Colonic mucosa (tissue), 4 donors: ENCODE data around the gene IGF2. TPM values are rescaled to one million over a fixed set of nuclear protein-coding genes. Genes with fewer than 3 reads are reported as not detected.

Experiments
- DNase-seq: peaks from one replicate; pipeline ENCODE4 v3.0.0-alpha.2; 2020
- H3K27ac ChIP-seq: fragments of 200-600 bp; one replicate; pipeline ENCODE4 v1.8.0; 2021
- H3K27me3 ChIP-seq: fragments of 200-600 bp; one replicate; pipeline ENCODE4 v1.8.0; 2021
- H3K36me3 ChIP-seq: fragments of 200-600 bp; one replicate; pipeline ENCODE4 v1.8.0; 2021
- H3K4me1 ChIP-seq: fragments of 200-600 bp; one replicate; pipeline ENCODE4 v1.8.0; 2021; ENCODE audit warnings: mild to moderate bottlenecking
- H3K4me3 ChIP-seq: fragments of 200-600 bp; one replicate; pipeline ENCODE4 v1.8.0; 2021
- H3K9ac ChIP-seq, 2 donors: one replicate each; pipeline ENCODE4 v1.7.0; 2013; ENCODE audit warnings: control low read depth in 2 of 2, low read depth in 2 of 2, low read length in 2 of 2
- H3K9me3 ChIP-seq: fragments of 200-600 bp; one replicate; pipeline ENCODE4 v1.8.0; 2021
- intact Hi-C: fragments of 100-400 bp; cut with DNase I; formaldehyde crosslinking; loops from one replicate; pipeline ENCODE4 v1.14.1; 2022
- total RNA-seq, 2 donors: library from RNA; stranded (reverse); fragmentation: NEBNext Ultra II Directional in 1 of 2; extraction: Animal tissue kit (Norgen Biotek cat#: 25700) in 1 of 2; gene quantifications; one replicate each; pipeline ENCODE4 v1.2.1, GENCODE V29; 2021
- TF ChIP-seq, protein P1 (sequence below): fragments of 200-600 bp; IDR thresholded peaks from one replicate; pipeline ENCODE4 v1.8.0; 2022; ENCODE audit warnings: antibody characterized with exemption, mild to moderate bottlenecking
- donor health status: healthy.
- donor health status: DM: no; HTN: no; CAD: no.
- donor health status: DM: no; HTN: no; CAD: no.

Gene IGF2
- total RNA-seq, 2 donors from 2014 or later = 4.1 to 9.2 TPM

DNA sequence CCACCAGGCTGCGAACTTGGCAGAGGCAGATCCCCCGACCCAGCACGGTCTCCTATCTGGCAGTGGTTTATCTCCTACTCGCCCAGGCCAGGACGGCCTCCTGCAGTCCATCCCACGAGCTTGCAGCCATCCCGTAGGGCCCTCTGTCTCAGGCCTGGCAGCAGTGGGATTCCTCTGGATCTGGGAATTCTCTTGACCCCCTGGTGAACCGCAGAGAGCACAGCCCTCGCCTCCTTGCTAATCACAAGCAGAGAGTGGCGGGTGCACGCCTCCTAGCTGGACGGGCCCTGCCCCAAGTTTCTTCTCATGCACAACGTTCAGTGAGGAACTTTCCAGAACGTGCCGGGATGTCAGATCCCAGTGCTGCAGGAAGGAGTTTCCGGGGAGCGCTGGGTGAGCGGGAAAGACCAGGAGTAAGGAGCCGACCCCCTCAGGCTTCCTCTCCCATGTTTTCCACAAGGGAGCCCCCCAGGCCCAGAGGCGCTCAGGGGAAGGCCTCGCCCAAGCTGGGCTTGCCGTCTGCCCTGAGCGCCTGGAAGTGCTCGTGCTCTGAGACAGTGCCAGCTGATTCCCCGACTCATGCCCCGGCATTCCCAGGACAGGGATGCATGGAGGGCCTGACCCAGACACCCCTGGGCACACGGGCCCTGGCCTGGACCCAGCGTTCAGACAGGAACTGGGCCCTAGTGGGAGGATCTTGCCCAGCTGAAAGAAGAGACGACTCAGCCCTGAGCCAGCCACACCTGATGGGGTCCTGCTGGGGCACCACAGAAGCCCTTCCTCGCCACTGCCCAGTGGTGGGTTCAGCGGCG lies 24.6 kb downstream of the IGF2 start:
- H3K36me3 ChIP-seq = no peaks in the 10 kb centered on the region

DNA sequence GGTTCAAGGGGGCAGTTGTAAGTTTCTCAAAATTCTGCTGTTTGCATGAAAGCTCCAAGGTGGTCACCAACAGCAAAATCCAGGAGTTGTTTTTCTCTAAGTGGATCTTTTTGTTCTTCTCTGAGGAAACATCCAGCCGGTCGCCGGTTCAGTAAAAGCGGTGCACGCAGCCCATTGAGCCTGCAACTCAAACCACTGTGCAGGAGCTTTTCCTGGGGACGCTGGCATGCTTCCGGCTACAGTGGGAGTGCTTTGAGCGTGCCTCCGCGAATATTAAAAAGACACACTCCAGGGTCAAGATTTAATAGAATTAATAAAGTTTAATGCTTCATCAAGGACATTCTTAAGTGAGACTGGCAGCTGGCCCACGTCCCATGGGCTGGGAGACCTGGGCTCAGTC lies 25.4 kb downstream of the IGF2 start:
- H3K36me3 ChIP-seq = no peaks in the 10 kb centered on the region
- H3K27ac ChIP-seq = no peak overlapping the region
- no peaks in the 10 kb centered on the region for H3K4me1 ChIP-seq
- H3K9me3 ChIP-seq = no peaks in the 10 kb centered on the region
- no peak overlapping the region for H3K4me3 ChIP-seq
- no peak overlapping the region for H3K9ac ChIP-seq
- TF ChIP-seq, protein P1, sequence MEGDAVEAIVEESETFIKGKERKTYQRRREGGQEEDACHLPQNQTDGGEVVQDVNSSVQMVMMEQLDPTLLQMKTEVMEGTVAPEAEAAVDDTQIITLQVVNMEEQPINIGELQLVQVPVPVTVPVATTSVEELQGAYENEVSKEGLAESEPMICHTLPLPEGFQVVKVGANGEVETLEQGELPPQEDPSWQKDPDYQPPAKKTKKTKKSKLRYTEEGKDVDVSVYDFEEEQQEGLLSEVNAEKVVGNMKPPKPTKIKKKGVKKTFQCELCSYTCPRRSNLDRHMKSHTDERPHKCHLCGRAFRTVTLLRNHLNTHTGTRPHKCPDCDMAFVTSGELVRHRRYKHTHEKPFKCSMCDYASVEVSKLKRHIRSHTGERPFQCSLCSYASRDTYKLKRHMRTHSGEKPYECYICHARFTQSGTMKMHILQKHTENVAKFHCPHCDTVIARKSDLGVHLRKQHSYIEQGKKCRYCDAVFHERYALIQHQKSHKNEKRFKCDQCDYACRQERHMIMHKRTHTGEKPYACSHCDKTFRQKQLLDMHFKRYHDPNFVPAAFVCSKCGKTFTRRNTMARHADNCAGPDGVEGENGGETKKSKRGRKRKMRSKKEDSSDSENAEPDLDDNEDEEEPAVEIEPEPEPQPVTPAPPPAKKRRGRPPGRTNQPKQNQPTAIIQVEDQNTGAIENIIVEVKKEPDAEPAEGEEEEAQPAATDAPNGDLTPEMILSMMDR = no peak
- H3K27me3 ChIP-seq = no peaks in the 10 kb centered on the region
- intact Hi-C loops = no loop called here
- DNase-seq = no peak

More for the DNA sequence above, 24.6 kb downstream of the IGF2 start:
- no peaks in the 10 kb centered on the region for H3K27me3 ChIP-seq
- TF ChIP-seq, protein P1 = no peak
- no peak overlapping the region for H3K9ac ChIP-seq
- H3K4me3 ChIP-seq = no peak overlapping the region
- no peaks in the 10 kb centered on the region for H3K4me1 ChIP-seq
- H3K27ac ChIP-seq = no peak overlapping the region
- intact Hi-C loops = no loop called here
- no peak for DNase-seq
- H3K9me3 ChIP-seq = no peaks in the 10 kb centered on the region

DNA sequence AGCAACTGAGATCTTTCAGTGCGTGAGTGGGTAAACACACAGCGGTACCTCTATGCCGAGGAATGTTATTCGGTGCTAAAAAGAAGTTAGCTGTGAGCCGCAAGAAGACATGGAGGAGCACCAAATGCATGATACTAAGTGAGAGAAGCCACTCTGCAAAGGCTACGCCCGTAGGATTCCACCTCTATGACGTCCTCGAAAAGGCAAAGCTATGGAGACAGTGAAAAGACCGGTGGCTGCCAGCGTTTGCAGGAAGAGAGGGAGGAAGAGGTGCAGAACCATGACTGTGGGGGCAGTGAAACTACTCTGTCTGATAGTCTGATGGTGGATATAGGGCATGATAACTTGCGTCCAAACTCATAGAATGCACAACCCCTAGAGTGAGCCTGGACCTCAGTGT lies 28.7 kb downstream of the IGF2 start:
- Histone ChIP-seq H3K4me1 (no peaks in the 10 kb centered on the region), H3K27ac (no peak overlapping the region), H3K27me3 (no peaks in the 10 kb centered on the region), H3K4me3 (no peak overlapping the region), H3K9ac (no peak overlapping the region), H3K9me3 (no peaks in the 10 kb centered on the region), H3K36me3 (no peaks in the 10 kb centered on the region)
- TF ChIP-seq, protein P1 = no peak
- no peak for DNase-seq
- intact Hi-C loops = no loop called here

DNA sequence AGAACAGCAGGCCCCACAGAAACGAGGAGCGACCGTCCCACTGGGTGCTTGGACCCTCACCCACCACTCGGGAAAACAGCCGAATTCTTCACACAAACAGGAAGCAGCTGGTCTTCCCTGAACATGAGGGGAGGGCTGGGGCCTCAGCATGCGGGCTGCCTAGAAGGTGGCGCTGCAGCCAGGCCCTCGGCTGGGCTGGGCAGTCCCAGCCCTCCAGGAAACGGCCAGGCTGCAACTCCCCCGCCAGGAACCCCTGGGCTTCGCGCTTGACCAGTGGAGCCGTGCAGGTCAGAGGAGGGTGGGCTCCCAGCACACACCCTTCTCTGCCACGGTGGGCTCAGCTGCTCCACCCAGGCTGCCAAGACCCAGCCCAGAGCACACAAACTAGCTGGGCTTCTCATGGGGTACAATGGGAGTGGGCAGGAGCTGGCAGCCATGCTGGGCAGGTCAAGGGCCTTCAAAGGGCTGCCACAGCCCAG lies 29.6 kb downstream of the IGF2 start:
- Histone ChIP-seq H3K9me3 (no peaks in the 10 kb centered on the region), H3K4me3 (no peak overlapping the region), H3K4me1 (no peaks in the 10 kb centered on the region), H3K9ac (no peak overlapping the region), H3K27ac (no peak overlapping the region), H3K27me3 (no peaks in the 10 kb centered on the region), H3K36me3 (no peaks in the 10 kb centered on the region)
- intact Hi-C loops = no loop called here
- TF ChIP-seq, protein P1 = no peak
- no peak for DNase-seq

DNA sequence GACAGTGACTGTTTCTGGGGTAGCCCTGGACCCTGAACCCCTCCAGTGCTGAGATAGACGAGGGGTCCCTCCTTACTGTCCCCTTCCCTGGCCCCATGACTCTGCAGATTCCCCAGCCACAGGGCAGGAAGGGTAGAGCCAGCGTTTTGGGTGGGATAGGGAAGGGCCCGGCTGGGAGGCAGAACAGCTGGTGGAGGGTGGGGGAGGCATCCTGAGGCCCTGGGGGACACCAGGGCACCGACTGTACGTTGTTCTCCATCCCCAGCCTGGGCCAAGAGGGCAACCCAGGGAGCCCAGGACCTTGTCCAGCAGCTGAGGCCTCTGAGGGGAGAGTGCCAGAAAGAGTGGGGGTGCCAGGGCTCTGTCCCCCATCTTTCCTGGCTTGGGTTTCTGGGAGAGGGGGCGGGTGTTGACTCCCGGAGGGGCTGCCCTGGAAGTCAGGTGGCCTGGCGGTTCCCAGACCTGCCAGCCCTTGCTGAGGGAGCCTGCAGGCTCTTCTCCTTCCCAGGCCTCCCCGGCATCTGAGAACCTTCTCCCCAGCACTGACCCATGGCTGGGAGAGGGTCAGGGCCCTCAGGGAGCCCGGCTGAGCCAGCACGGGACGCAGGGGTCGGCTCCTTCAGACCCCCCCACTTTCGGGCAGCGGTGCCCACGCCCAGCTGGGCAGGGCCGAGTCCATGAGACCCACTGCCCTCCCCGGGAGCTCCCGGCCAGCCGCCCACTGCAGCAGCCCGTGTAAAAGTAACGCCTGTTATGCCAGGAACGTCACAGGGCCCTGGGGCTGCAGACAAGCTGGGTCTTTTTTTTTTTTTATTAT lies 30.3 kb downstream of the IGF2 start:
- no peaks in the 10 kb centered on the region for H3K9me3 ChIP-seq
- H3K4me3 ChIP-seq = no peak overlapping the region
- H3K27me3 ChIP-seq = no peaks in the 10 kb centered on the region
- no peaks in the 10 kb centered on the region for H3K36me3 ChIP-seq
- TF ChIP-seq, protein P1 = no peak
- intact Hi-C loops = no loop called here
- no peaks in the 10 kb centered on the region for H3K4me1 ChIP-seq
- H3K27ac ChIP-seq = no peak overlapping the region
- DNase-seq = no peak
- H3K9ac ChIP-seq = no peak overlapping the region
